SJSA1 (cell line): ENCODE results near the gene POU2F1. TPM values are rescaled to one million over a fixed set of nuclear protein-coding genes. Genes with fewer than 3 reads are reported as not detected.
"Not testable (repeated sequence)": the region's sequence is repeated elsewhere in the genome, so short reads cannot be mapped to it uniquely, and the experiment has no call there.

Experiments
- DNase-seq, 2 experiments: peaks; one replicate each; pipeline ENCODE4 v3.0.0-alpha.2; 2015 to 2020; ENCODE audit warnings: low spot score in 2 of 2, low read depth in 1 of 2
- H3K27ac ChIP-seq: fragments of 250-450 bp; sonication (Bioruptor Pico); 2 replicates; pipeline ENCODE4 v1.5.1; 2020; ENCODE audit warnings: mild to moderate bottlenecking, moderate library complexity
- H3K27me3 ChIP-seq: fragments of 250-450 bp; sonication (Bioruptor Pico); replicated peaks from 2 replicates; pipeline ENCODE4 v1.5.1; 2020; ENCODE audit warnings: mild to moderate bottlenecking, moderate library complexity
- H3K36me3 ChIP-seq: fragments of 250-450 bp; sonication (Bioruptor Pico); 2 replicates; pipeline ENCODE4 v1.5.1; 2020; ENCODE audit warnings: mild to moderate bottlenecking
- H3K4me1 ChIP-seq: fragments of 250-450 bp; sonication (Bioruptor Pico); replicated peaks from 2 replicates; pipeline ENCODE4 v1.6.1; 2021; ENCODE audit warnings: mild to moderate bottlenecking
- H3K4me3 ChIP-seq: fragments of 250-450 bp; sonication (Bioruptor Pico); 2 replicates; pipeline ENCODE4 v1.5.1; 2020; ENCODE audit warnings: mild to moderate bottlenecking
- H3K9me3 ChIP-seq: fragments of 250-450 bp; sonication (Bioruptor Pico); replicated peaks from 2 replicates; pipeline ENCODE4 v1.5.1; 2020; ENCODE audit warnings: mild to moderate bottlenecking
- total RNA-seq: library from RNA; depleted of rRNA; stranded (reverse); fragments of >200 nt; shearing (Covaris generic); gene quantifications from 2 replicates; pipeline ENCODE4 v1.2.3, GENCODE V29; 2014

Gene POU2F1
- total RNA-seq, 1 experiment from 2014 or later = 5.0 TPM

GRCh38 chr1:167305059-167305705, 84.5 kb downstream of the POU2F1 start:
- H3K27me3 ChIP-seq = no peaks in the 10 kb centered on the region
- DNase-seq = no peak
- no peaks in the 10 kb centered on the region for H3K4me1 ChIP-seq
- H3K27ac ChIP-seq = no peak overlapping the region
- H3K4me3 ChIP-seq = no peak overlapping the region
- H3K36me3 ChIP-seq = no peaks in the 10 kb centered on the region
- H3K9me3 ChIP-seq = no peaks in the 10 kb centered on the region

GRCh38 chr1:167305706-167306277, 85.1 kb downstream of the POU2F1 start:
- Histone ChIP-seq H3K9me3 (no peaks in the 10 kb centered on the region), H3K27me3 (no peaks in the 10 kb centered on the region), H3K36me3 (no peaks in the 10 kb centered on the region)

DNA sequence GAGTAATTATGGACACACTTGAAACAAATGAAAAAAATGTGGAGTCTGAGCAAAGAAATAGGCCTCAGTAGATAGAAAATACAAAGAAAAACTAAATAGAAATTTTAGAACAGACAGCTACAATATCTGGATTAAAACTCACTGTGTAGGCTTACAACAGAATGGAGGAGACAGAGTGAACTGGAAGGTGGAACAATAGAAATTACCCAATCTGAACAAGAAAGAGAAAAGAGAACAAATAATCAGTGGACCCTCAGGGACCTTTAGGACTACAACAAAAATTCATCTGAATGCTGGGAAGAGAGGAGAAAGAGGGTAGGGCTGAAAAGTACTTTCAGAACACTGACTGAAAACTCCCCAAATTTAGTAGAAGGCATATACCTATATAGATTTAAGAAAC, 90.0 kb downstream of the POU2F1 start:
- no peaks in the 10 kb centered on the region for H3K4me1 ChIP-seq
- H3K9me3 ChIP-seq = no peaks in the 10 kb centered on the region
- no peaks in the 10 kb centered on the region for H3K27me3 ChIP-seq
- no peak overlapping the region for H3K27ac ChIP-seq
- H3K4me3 ChIP-seq = no peak overlapping the region
- no peaks in the 10 kb centered on the region for H3K36me3 ChIP-seq
- no peak for DNase-seq

More at GRCh38 chr1:167305706-167306277, 85.1 kb downstream of the POU2F1 start:
- Histone ChIP-seq H3K4me3 (no peak overlapping the region), H3K27ac (no peak overlapping the region), H3K4me1 (no peaks in the 10 kb centered on the region)
- DNase-seq = no peak

- H3K4me1 ChIP-seq = no peaks in the 10 kb centered on the region
- no peaks in the 10 kb centered on the region for H3K27me3 ChIP-seq
- H3K36me3 ChIP-seq = no peaks in the 10 kb centered on the region
- no peak overlapping the region for H3K4me3 ChIP-seq
- DNase-seq = no peak
- no peak overlapping the region for H3K27ac ChIP-seq
- 0 out of 2 replicates have a peak, but pooled peaks cover 2% of the 10 kb centered on the region for H3K9me3 ChIP-seq
Observed at GRCh38 chr1:167312871-167313270, 92.2 kb downstream of the POU2F1 start.

GRCh38 chr1:167314671-167315070, 94.0 kb downstream of the POU2F1 start:
- H3K9me3 ChIP-seq = 0 out of 2 replicates have a peak, but pooled peaks cover 2% of the 10 kb centered on the region

DNA sequence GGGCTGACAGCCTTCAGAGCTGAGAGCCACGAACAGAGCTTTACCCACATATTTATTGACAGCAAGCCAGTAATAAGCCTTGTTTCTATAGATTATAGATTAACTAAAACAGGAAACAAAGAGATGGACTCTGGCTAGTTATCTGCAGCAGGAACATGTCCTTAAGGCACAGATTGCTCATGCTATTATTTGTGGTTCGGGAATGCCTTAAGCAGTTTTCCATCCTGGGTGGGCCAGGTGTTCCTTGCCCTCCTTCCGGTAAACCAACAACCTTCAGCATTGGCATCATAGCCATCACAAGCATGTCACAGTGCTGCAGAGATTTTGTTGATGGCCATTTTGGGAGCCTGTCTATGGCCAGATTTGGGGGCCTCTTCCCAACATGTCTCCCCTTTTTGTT, 96.8 kb downstream of the POU2F1 start:
- no peaks in the 10 kb centered on the region for H3K4me1 ChIP-seq
- no peaks in the 10 kb centered on the region for H3K27me3 ChIP-seq
- H3K27ac ChIP-seq = no peak overlapping the region
- H3K4me3 ChIP-seq = no peak overlapping the region
- peaks cover 6% of the 10 kb centered on the region; the same call in 1 of the 2 replicates for H3K9me3 ChIP-seq
- no peaks in the 10 kb centered on the region for H3K36me3 ChIP-seq
- DNase-seq = no peak

More at GRCh38 chr1:167314671-167315070, 94.0 kb downstream of the POU2F1 start:
- H3K4me1 ChIP-seq = no peaks in the 10 kb centered on the region
- H3K4me3 ChIP-seq = no peak overlapping the region
- no peaks in the 10 kb centered on the region for H3K27me3 ChIP-seq
- DNase-seq = no peak
- H3K27ac ChIP-seq = no peak overlapping the region
- no peaks in the 10 kb centered on the region for H3K36me3 ChIP-seq

DNA sequence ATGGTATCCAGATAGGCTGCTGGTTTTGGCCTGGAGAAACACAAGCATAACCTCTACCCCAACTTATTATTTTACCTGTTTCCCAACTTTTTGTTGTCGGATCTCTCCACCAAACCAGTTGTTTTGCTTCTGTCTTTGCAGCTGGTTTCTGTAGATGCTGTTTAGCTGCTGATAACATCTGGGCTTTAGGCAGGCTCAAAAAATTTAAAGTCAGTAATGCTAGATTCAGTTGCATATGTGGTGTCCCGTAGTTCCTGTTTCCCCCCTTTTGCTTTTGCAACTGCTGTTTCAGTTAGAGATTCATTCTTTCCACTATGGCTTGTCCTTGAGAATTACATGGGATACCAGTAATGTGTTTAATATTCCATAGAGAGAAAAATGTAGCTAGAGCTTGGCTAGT, 98.5 kb downstream of the POU2F1 start:
- not testable (repeated sequence) for H3K4me3 ChIP-seq, H3K4me1 ChIP-seq, H3K27ac ChIP-seq, H3K36me3 ChIP-seq, DNase-seq, H3K27me3 ChIP-seq
- H3K9me3 ChIP-seq = peaks cover 17% of the 10 kb centered on the region; the same call in 1 of the 2 replicates

DNA sequence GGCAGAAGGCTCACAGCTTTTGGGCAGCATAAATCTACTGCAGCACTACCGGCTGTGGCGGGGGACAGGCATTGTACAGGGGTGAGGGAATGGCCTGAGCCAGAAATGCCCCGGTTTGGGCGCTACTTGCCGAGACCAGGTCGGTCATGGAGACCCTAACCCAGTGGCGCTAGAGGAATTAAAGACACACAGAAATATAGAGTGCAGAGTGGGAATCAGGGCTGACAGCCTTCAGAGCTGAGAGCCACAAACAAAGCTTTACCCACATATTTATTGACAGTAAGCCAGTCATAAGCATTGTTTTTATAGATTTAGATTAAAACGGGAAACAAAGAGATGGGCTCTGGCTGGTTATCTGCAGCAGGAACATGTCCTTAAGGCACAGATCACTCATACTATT, 101.8 kb downstream of the POU2F1 start:
- no peaks in the 10 kb centered on the region for H3K36me3 ChIP-seq
- peaks cover 15% of the 10 kb centered on the region; the same call in 1 of the 2 replicates for H3K9me3 ChIP-seq
- DNase-seq = no peak
- no peak overlapping the region for H3K4me3 ChIP-seq
- H3K27ac ChIP-seq = no peak overlapping the region
- no peaks in the 10 kb centered on the region for H3K4me1 ChIP-seq
- no peaks in the 10 kb centered on the region for H3K27me3 ChIP-seq

GRCh38 chr1:167325151-167325550, 104.5 kb downstream of the POU2F1 start:
- no peak for DNase-seq
- Histone ChIP-seq H3K27ac (no peak overlapping the region), H3K36me3 (no peaks in the 10 kb centered on the region), H3K27me3 (no peaks in the 10 kb centered on the region), H3K4me1 (no peaks in the 10 kb centered on the region), H3K9me3 (peaks cover 15% of the 10 kb centered on the region; the same call in 1 of the 2 replicates), H3K4me3 (no peak overlapping the region)

- DNase-seq = no peak
- H3K4me3 ChIP-seq = no peak overlapping the region
- H3K27ac ChIP-seq = no peak overlapping the region
- no peaks in the 10 kb centered on the region for H3K4me1 ChIP-seq
- H3K9me3 ChIP-seq = peaks cover 2% of the 10 kb centered on the region; the same call in 1 of the 2 replicates
- no peaks in the 10 kb centered on the region for H3K27me3 ChIP-seq
- no peaks in the 10 kb centered on the region for H3K36me3 ChIP-seq
Observed at GRCh38 chr1:167328306-167328815, 107.7 kb downstream of the POU2F1 start.

GRCh38 chr1:167328816-167329483, 108.3 kb downstream of the POU2F1 start:
- Histone ChIP-seq H3K4me1 (no peaks in the 10 kb centered on the region), H3K4me3 (no peak overlapping the region), H3K9me3 (no peaks in the 10 kb centered on the region), H3K27me3 (no peaks in the 10 kb centered on the region), H3K36me3 (no peaks in the 10 kb centered on the region), H3K27ac (no peak overlapping the region)
- DNase-seq = no peak

- H3K27me3 ChIP-seq = no peaks in the 10 kb centered on the region
- no peak overlapping the region for H3K27ac ChIP-seq
- no peaks in the 10 kb centered on the region for H3K36me3 ChIP-seq
- H3K4me3 ChIP-seq = no peak overlapping the region
- DNase-seq = no peak
- no peaks in the 10 kb centered on the region for H3K4me1 ChIP-seq
- H3K9me3 ChIP-seq = no peaks in the 10 kb centered on the region
Observed at GRCh38 chr1:167330601-167331293, 110.1 kb downstream of the POU2F1 start.

DNA sequence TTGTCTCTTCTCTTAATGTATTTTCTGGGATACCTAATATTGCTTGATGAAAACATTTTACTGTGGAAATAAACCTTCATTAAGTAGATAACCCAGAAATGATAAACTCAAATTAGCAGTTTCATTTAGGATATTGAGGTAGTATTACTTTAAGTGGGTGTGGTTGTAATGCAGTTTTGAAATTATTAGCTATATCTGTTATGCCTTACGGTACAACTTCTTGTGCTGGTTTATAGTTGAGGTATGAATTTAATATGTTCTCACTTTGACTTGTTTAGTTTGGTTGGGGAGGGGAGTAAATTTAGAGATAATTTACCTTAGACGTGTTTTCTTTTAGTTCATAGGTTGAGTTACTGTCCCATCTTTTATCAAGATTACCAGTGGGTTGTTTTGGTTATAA, 111.0 kb downstream of the POU2F1 start:
- Histone ChIP-seq H3K36me3 (no peaks in the 10 kb centered on the region), H3K27ac (no peak overlapping the region), H3K4me1 (no peaks in the 10 kb centered on the region), H3K27me3 (no peaks in the 10 kb centered on the region), H3K9me3 (no peaks in the 10 kb centered on the region), H3K4me3 (no peak overlapping the region)
- DNase-seq = no peak
